GM19043 (cell line): ENCODE measurements around the gene IL21R.
"Not testable (repeated sequence)": the region's sequence is repeated elsewhere in the genome, so short reads cannot be mapped to it uniquely, and the experiment has no call there.

Experiments used
- ATAC-seq: cut with Tn5 transposase; IDR thresholded peaks from one replicate; pipeline ENCODE4 v1.9.1; 2021; ENCODE audit warnings: low read depth; ENCODE audit not compliant: unreplicated experiment

Gene IL21R

DNA sequence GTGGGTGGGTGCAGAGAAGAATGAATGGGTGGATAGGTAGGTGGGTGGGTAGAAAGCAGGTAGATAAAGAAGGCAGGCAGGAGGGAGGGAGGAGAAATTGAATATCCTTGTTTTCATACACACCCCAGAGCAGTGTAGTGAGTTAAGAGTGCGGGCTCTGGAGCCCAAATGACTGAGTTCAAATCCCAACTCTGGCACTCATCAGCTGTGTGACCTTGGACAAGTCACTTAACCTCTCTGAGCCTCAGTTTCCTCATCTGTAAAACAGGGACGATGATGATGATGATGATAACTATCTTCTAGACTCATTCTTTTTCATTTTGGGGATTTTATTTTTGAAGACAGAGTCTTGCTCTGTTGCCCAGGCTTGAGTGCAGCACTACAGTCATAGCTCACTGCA, 2.0 kb upstream of the IL21R start:
- ATAC-seq: no peak

DNA sequence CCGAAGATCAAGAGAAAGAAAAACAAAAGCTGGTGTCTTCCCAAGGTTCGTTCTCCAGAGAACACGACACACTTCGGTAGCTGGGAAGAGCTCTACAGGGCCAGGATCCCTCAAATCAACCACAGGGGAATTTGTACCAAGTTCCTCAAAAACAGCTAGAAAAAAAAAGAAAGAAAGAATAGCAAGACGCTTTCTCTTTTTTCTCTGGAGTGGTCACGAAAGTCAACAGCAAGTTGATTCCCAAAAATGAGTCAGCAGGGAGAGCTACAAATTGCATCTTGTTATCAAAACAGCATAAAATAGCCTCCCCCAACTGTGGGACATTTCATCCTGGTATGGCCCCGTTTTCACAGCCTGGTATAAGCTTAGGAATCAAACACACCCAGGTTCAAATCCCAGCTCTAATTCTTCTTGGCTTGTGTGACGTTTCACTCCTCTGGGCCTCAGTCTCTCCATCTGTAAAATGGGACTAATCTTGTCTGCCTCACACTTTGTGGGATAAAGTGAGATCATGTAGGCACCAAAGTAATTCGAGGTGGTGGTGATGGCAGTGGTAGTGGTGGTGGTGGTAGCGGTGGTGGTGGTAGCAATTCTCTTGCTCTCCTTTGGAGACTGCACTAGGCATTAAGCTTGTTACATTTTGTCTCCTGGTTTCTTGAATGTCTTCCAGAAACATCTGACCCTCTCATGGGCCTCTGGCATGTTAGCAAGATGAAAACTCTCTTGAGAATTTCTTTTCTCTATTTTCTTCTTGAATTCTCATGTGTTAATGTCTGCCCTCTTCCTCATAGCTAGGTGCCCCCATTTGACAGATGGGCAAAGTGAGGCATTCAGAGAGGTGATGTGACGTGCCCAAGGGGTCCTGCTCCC, 988 bp upstream of the IL21R start:
- no peak for ATAC-seq

DNA sequence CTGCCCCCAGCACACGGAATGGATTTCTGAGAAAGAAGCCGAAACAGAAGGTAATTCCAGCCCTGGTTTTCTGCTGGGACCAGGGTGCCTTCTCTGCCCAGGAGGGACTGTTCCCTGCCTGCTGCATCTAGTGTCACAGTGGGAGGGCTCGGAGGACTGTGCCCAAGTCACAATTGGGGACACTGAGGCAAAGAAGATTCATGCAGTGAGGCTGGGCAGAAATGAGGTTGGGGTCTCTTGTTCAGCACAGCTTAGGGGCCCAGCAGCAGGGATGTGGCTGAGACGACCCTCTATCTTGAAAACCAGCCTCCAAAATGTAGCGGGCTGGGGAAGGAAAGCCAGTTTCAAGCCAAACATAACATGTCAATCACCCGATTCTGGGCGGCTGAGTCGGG, 592 bp downstream of the IL21R start:
- no peak for ATAC-seq

DNA sequence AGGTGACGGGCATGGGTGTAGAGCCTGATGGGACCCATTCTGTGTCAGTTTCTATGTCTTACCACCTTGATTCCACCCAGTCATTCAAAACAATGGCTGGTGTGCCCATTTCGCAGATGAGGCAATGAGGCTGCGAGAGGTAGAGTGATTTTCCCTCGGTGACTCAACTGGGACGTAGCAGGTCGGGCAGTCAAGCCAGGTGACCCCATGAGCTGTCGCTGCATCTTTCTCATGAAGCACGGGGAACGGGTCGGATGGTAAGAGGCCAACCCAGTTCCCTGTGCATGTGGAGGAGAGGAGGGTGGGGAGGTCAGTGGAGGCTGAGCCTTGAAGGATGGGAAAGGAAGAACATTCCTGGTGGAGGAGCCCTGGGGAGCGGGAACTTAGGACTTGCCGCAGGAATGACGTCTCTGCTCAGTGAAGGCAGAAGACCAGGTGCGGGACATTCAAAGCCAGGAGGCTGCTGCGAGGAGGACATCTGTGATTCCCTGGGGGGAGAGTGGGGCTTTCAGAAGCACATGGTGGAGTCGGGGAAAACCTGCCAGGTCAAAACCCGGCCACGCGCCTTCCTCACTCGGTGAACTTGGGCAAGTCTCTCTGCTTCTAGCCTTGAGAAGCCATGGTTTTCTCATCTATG, 1.1 kb downstream of the IL21R start:
- ATAC-seq: no peak

DNA sequence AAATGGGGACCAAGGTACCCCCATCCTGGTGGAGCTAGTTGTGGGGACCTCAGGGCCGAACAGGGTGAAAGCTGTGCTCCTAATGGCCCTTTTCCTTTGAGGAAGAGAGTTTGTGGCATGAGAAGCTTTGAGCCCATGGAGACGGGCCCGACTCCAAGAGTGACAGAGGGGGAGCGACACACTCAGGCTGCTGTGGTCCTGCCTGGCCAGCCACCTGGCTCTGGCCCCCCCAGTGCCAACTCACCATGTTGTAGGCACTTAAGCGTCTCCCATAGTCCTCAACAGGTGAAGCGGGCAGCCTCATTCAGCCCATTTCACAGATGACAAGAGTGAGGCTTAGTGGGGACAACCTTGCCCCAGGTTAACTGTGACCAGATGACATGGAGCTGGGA, 1.6 kb downstream of the IL21R start:
- ATAC-seq: no peak

DNA sequence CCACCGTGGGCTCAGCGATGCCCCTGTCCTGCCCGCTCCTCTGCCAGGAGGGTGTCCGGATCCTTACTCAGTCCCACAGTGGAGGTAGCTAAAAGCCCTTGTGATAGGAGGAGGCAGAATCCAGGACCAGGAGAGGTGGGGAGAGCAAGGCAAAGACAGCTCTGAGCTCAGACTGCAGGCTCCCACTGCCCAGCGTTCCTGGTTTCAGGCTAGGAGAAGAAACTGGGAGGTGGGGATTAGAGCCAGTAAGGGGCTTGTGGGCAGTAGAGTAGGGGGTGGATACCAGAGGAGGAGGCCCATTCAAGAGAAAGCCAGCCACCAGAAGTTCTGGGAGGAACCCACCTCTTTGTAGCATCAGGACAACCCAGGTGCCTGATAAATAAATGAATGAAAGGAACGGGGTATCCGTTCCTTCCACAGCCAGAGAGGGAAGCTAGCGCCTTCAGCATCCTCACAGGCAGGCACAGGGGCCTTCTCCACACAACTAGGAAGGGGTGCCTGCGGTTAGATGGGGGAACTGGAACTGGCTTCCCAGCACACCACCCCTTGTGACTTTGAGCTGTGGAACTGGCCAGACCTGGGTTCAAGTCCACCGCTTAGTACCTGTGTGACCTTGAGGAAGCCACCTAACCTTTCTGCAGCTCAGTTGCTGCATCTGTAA, 2.3 kb downstream of the IL21R start:
- no peak for ATAC-seq

DNA sequence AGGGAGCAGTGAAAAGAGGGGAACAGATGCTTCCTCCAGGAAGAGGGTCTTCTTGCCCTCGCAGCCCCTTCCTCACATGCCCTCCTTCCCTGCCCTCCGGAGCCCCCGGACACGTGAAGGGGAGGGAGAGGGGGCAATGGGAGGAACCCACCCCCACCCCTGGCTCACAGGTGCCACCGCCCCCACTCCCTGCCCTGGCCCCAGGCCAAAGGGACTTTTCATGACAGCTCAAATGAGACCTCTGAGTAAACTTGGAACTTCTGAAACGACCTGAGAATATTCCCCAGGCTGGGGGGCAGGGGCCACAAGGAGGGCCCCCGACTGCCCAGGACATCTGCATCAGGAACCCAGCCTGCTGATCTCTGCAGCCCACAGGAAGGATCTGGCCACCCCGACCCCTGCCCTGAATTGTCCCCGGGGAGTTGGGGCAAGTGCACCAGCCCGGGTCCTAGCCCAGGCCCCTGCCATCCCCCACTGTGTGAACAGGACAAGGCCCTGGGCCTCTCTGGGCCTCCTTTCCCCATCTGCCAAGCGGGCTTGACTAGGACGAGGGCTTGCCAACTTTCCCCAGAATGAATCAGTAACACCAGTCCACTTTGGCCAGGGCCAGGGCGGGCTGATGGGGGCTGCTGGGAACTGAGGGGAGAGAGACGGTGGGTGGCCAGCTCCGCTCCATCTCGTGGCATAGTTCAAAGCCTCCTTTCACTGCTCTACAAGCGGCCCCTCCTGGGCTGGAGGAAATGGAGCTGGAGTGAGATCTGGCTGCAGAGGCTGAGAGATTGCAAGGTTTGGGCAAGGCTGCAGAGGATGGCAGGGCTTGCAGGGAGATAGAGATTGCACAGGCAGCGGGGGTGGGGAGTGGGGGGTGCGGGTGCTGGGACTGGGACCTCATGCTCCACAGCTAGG, 3.8 kb downstream of the IL21R start:
- no peak for ATAC-seq

DNA sequence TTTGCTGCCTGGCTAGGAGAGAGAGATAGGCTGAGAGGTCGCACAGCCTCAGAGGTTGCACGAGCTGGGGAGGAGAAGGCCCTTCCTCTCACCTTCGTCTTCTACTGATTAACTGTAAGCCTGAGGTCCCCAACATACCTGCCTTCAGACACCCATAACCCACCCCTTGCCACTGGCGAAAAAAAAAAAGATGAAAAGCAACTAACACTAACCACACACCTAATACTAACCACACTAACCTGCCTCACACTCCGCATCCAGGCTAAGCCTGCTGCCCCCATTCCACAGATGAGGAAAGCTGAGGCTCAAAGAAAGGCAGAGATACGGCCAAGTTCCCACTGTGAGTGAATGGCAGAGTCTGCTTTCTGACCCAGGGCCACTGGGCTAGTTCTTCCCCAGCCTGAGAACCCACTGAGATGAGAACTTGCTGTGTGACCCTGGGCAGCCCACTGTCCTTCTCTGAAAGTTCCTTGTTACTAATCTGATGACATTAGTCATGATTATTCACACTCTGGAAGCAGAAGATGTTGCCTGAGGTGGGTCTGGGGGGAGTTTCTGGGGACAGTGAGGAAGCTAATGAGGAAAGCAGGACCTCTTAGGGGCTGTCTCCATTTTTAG, 4.6 kb downstream of the IL21R start:
- no peak for ATAC-seq

DNA sequence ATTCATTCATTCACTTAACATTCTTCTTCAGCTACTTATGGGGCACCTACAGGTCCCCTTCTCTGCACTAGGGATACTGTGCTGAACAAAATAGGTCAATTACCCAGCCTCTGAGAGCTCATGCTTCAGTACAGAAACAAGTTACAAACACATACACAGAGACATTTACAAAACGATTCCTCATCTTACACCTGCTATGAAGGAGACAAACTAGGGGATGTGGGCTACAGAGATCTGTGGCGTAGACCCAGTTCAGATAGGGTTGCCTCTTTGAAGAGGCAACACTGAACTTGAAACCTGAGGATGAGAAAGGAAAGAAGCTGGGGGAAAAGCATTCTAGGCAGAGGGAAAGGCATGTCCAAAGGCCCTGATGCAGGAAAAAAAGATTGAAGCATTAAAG, 5.2 kb downstream of the IL21R start:
- ATAC-seq: no peak

DNA sequence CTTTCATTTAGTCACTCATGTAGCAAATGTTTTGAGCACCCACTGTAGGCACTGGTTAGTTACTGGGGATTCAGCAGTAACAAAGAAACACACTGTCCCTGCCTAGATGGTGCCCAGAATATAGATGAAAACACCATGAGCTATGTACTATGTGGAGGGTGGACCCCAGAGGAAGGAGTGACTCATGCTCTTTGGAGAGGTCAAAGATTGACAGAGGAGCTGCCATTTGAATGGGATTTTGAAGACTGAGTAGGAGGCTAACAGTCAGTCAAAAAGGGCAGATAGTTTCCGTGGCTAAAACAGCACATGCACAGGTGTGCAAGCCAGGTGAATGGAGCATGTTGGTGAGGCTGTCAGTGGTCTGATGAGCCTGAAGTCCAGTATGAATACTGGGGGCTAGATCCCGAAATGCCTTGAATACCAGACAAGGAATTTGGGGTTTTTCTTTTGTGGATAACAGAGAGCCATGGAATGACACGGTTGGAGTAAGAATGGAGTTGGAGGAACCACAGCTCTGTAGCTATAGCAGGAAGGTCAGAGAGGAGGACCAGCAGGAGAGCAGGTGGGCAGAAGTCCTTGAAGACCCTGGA, 6.1 kb downstream of the IL21R start:
- ATAC-seq: peak; percentile 38

- ATAC-seq: no peak
Observed at GRCh38 chr16:27408602-27409031, 6.6 kb downstream of the IL21R start.

- ATAC-seq: not testable (repeated sequence)
Observed at GRCh38 chr16:27409958-27410357, 8.0 kb downstream of the IL21R start.

- no peak for ATAC-seq
Observed at GRCh38 chr16:27410761-27411160, 8.8 kb downstream of the IL21R start.

GRCh38 chr16:27413956-27414355, 12.0 kb downstream of the IL21R start:
- ATAC-seq: no peak

DNA sequence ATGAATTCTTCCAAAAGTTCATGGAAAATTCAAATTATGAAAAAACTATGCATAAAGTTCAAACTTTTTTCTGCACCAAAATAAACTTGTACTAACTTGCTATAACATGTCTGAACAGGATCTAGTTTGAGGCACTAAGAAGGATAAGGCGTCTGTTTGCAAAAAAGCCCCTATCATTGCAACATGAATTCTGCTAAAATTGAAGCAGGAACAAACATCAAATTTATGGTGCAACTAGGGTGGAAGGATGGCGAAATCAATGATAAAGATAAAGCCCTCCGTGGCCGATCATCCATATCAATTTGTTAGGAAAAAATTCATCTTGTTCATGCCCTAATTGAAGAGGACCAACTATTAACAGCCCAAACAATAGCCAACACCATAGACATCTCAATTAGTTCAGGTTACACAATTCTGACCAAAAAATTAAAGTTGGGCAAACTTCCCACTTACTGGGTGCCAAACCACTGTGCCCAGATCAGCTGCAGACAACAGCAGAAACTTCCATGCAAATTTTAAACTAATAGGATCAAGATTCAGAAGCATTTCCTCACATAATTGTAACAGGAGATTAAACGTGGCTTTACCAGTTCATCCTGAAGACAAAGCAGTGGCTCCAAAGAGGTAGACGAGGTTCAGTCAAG, 12.9 kb downstream of the IL21R start:
- no peak for ATAC-seq

DNA sequence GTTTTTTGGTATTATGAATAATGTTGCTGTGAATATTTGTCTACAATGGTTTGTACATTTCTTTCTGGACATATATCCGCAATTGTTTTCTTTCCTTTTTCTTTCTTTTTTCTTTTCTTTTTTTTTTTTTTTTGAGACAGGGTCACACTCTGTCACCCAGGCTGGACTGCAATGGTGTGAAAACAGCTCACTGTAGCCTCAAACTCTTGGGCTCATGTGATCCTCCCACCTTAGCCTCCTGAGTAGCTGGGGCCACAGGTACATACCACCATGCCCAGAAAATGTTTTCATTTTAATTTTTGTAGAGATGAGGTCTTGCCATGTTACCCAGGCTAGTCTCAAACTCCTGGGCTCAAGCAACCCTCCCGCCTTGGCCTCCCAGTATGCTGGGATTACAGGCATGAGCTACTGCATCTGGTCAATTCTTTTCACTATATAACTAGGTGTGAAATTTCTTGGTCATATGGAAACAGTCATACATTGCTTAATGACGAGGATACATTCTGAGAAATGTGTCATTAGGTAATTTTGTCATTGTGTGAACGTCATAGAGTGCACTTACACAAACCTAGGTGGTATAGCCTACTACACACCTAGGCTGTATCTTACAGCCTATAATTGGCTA, 15.2 kb downstream of the IL21R start:
- no peak for ATAC-seq

DNA sequence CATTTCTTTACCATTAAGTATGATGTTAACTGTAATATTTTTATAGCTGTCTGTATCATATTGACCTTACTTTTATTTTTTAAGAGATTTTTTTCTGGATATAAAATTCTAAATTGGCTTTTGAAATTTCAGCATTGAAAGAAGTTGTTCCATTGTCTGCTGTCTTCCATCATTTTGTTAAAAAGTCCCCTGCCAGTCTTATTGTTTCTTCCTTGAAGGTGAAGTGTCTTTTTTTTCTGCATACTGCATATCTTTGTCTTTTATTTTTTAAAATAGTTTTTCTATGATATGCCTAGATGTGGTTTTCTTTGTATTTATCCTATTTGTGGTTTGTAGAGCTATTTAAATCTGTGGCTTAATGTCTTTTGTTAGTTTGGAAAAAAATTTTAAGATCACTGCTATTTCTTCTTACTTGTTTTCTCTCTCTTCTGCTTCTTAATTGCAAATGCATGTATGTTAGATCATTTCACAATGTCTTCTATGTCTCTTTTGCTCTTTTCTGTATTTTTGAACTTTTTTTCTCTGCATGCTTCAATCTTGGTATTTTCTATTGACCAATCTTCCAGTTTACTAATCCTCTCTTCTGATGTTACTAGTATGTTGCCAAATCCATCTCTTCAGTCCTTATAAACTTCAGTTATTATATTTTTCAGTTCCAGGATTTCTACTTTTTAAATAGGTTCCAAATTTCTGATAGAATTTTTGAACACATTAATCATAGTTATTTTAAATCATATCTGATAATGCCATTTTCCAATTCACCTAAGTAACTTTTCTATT, 20.2 kb downstream of the IL21R start:
- ATAC-seq: no peak
